NCI-H524 treated with DMSO at 0.1 percent for 48 hours (cell line): ENCODE results near the gene TRIM43.
"Not testable (repeated sequence)": the region's sequence is repeated elsewhere in the genome, so short reads cannot be mapped to it uniquely, and the experiment has no call there.

Source experiments
- DNase-seq: peaks from one replicate; lab custom pipeline; 2025; lab: John Stamatoyannopoulos, UW

Gene TRIM43

GRCh38 chr2:95591701-95592100 is at the start of gene TRIM43:
TSS of gene TRIM43 (plus strand) at chr2:95592001. CDS start at chr2:95594024, 2,023 bp downstream.
- DNase-seq, result not testable (repeated sequence)

- DNase-seq, result no peak
Measured at GRCh38 chr2:95551055-95551568, 40.7 kb upstream of the TRIM43 start.

GRCh38 chr2:95552911-95553310 is 38.9 kb upstream of the TRIM43 start:
- DNase-seq, result no peak

- DNase-seq, result no peak
Measured at GRCh38 chr2:95569170-95569569, 22.6 kb upstream of the TRIM43 start.

- DNase-seq, result no peak
Measured at GRCh38 chr2:95573866-95574265, 17.9 kb upstream of the TRIM43 start.

GRCh38 chr2:95574506-95574905 is 17.3 kb upstream of the TRIM43 start:
- DNase-seq, result no peak

GRCh38 chr2:95575857-95576256 is 15.9 kb upstream of the TRIM43 start:
- DNase-seq, result no peak

GRCh38 chr2:95578539-95578938 is 13.3 kb upstream of the TRIM43 start:
- DNase-seq, result no peak

GRCh38 chr2:95583545-95583944 is 8.3 kb upstream of the TRIM43 start:
- not testable (repeated sequence) for DNase-seq

DNA sequence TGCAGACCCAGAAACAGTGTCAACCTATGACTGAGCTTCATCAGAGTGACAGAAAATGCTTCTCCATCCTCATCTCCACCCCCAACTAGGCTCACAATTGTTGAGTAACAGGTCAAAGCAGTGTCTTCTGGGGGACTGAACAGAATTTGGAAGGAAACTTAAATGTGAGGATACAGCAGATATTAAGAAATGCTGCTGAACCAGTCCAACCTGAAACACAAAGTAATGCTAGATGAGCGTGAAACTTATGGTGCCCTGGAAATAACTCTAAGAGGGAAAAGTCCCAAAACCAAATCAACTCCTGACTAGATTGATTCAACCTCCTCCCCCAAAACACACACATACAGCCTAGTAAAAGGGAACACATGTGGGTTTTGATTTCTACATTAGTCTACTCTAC is 7.5 kb upstream of the TRIM43 start:
- DNase-seq, result not testable (repeated sequence)

- DNase-seq, result not testable (repeated sequence)
Measured at GRCh38 chr2:95589777-95590536, 1.8 kb upstream of the TRIM43 start.

DNA sequence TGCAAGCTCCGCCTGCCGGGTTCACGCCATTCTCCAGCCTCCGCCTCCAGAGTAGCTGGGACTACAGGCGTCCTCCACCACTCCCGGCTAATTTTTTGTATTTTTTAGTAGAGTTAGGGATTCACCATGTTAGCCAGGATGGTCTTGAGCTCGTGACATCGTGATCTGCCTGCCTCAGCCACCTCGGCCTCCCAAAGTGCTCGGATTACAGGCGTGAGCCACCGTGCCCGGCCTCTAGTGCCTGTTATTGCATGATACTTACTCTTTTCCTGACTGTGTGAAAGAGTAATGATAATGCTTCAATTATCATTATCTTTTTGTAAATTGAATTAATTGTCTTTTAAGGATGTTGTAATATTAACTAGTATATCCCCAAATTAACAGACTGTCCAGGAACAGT is 1.2 kb downstream of the TRIM43 start:
- DNase-seq, result not testable (repeated sequence)

DNA sequence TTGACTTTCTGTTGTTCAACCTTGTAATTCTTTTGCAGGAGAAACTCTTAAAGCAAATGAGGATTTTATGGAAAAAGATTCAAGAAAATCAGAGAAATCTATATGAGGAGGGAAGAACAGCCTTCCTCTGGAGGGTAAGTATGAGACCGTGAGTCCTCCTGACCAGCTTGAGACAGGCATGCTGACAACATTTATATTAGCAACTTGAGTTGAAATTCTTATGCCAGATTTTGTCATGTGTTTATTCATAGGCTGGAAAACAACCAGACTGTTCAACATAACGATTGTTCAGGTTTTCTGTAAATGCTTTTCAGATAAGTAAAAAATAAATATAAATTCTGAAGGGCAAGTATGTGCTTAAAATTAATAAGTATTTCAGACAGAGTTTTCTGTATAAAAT is 3.2 kb downstream of the TRIM43 start:
- DNase-seq, result not testable (repeated sequence)

- DNase-seq, result not testable (repeated sequence)
Measured at GRCh38 chr2:95601301-95601700, 9.5 kb downstream of the TRIM43 start.

- not testable (repeated sequence) for DNase-seq
Measured at GRCh38 chr2:95602146-95602545, 10.3 kb downstream of the TRIM43 start.

- DNase-seq, result not testable (repeated sequence)
Measured at GRCh38 chr2:95608356-95608755, 16.6 kb downstream of the TRIM43 start.

DNA sequence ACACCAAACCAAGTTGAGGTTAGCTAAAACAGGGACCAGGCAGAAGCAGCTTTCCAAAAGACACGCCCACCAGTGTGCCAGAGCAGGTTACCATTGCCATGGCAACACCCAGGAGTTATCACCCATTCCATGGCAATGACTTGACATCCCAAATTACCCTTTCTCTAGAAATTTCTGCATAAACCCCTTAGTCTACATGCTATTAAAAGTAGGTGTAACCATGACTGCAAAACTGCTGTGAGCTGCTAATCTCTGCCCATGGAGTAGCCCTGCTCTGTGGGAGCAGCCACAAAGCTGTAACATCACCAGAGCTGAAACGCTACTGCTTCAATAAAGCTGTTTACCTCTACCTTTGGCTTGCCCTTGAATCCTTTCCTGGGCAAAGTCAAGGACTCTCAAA is 18.0 kb downstream of the TRIM43 start:
- DNase-seq, result not testable (repeated sequence)

DNA sequence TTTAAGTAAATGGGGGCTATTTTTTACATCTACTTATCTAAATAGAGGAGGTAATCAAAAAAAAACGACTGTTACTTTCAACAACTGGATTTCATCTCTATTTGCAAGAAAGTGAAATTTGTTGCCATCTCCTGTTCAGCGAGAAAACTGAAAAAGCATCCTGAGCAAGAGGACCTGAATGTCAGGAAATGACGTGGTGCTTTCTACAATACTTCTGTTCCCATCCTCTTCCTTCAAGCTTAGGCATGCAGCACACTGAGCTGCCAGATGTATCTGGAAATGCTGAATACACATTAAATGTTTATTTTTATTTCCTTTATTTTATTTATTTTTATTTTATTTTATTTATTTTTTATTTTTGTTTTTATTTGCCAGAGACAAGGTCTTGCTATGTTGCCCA is 21.2 kb downstream of the TRIM43 start:
- DNase-seq, result not testable (repeated sequence)

GRCh38 chr2:95622728-95623127 is 30.9 kb downstream of the TRIM43 start:
- not testable (repeated sequence) for DNase-seq

DNA sequence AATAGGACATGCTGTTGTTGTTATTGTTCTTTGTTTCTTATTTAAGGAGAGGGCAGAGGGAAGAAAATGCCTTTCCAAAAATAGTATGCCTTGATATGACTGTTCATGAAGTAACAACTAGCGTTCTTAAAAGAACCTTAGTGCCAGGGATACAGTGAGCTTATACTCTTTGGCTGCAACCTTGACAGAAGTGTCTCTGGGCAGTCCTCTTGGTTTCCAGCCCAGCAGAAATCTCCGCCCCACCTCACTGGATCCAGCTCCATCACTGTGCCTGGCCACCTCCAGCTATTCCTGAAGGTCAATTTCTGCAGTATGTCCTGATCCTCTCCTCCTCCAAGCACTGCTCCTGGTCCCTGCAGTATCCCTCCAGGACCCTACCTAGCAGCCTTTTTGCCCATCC is 39.2 kb downstream of the TRIM43 start:
- DNase-seq, result not testable (repeated sequence)

DNA sequence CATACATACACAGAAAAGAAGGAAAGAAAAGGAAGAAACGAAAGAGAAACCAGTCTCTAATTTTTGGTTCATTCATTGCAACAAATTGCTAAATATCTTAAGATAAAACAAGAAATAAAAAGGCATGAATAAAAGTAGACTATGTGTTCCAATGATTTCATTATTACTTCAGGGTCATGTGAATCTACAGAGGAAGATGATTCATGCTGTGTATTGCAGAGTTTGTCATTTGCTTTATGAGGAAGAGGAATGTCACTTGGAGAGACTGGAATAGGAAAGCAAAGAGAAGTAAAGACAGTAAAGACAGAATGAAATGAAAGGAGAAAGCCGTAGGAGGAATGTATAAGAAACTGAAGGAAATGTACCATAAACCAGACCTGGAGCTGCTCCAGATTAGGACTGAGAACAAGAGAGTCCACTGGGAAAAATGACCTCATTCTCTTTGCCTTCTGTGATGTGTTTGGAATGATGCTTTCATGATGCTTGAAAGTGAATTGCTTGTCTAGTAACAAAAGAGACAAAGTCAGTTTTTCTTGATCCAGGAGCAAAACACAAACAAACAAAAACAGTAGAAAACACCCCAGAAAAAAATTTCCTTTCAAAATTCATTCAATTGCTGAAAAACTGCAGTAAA is 41.9 kb downstream of the TRIM43 start:
- not testable (repeated sequence) for DNase-seq

- DNase-seq, result not testable (repeated sequence)
Measured at GRCh38 chr2:95640515-95641288, 48.9 kb downstream of the TRIM43 start.

DNA sequence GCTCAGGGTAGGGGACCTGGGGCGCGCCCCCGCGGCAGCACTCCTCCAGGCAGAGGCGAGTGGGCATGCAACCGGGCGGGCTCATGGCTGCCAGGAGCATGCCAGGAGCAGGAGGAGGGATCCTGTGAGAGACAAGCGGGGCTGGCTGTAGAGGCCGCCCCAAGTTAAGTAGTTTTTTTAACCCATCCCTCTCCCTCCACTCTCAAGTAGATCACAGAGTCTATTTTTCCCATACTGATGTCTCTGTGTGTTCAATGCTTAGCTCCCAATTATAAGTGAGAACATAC is 49.4 kb downstream of the TRIM43 start:
- not testable (repeated sequence) for DNase-seq
